ENCODE data around the gene HOXD13. TPM values are rescaled to one million over a fixed set of nuclear protein-coding genes. Genes with fewer than 3 reads are reported as not detected.

The HOXD13 gene
- total and polyA plus RNA-seq, 2 donors (not counting 1 experiment from before 2014, with no cell fraction given): not detected

GRCh38 chr2:176089843-176090395 lies 2.6 kb upstream of the HOXD13 start:
- H3K4me1 ChIP-seq (ENCODE audit: control insufficient read depth in 2 of 2, insufficient read depth in 2 of 2, low read length in 2 of 2): peaks cover 15 to 21% of the 10 kb centered on the region in 2 donors
- intact Hi-C loops (cut with micrococcal nuclease): loop anchor here (10.0 kb wide), 1 partner anchor 1755 kb away; the partner anchor contains the start of gene SP9
- TF ChIP-seq CTCF (IDR thresholded peaks at IDR 0.05): no peak
- no peak for TF ChIP-seq EZH2 (IDR thresholded peaks at IDR 0.05; ENCODE audit: borderline replicate concordance, insufficient read depth, low read depth, low read length, poor library complexity, severe bottlenecking)
- Mint-ChIP-seq H3K9me3 (ENCODE audit: insufficient read depth) (peaks cover 3% of the 10 kb centered on the region), H3K27me3 (peaks cover 79% of the 10 kb centered on the region), H3K4me3 (no peak overlapping the region), H3K27ac (no peak overlapping the region), H3K4me1 (peaks cover 18% of the 10 kb centered on the region)
- H3K4me2 ChIP-seq (replicated peaks; ENCODE audit: low read depth, low read length, poor library complexity, severe bottlenecking): no peak overlapping the region
- no peaks in the 10 kb centered on the region for H4K20me1 ChIP-seq (ENCODE audit: control insufficient read depth, insufficient read depth, low read length, poor library complexity, severe bottlenecking)
- DNase-seq: no peak
- H3K27ac ChIP-seq (ENCODE audit: low read length in 2 of 2): no peak overlapping the region
- peaks cover 0 to 92% (median 85%) of the 10 kb centered on the region in 4 experiments for H3K27me3 ChIP-seq (replicated peaks in 1 of 4; ENCODE audit: control extremely low read depth in 1 of 4, control insufficient read depth in 3 of 4, insufficient read depth in 4 of 4, low read length in 3 of 4)
- ChIA-PET CTCF (no interaction called here), POLR2A (no interaction called here)
- peaks cover 1 to 56% (median 13%) of the 10 kb centered on the region in 3 donors for H3K9me3 ChIP-seq (ENCODE audit: control extremely low read depth in 1 of 3, control insufficient read depth in 2 of 3, insufficient read depth in 1 of 3, low read length in 2 of 3)
- H3K9ac ChIP-seq (ENCODE audit: low read length): no peak overlapping the region
- H3K4me3 ChIP-seq (ENCODE audit: control extremely low read depth in 1 of 5, extremely low read depth in 1 of 5, insufficient read depth in 1 of 5, low read depth in 2 of 5, low read length in 4 of 5): no peak overlapping the region
- no peak overlapping the region for H2AFZ ChIP-seq (ENCODE audit: insufficient read depth, low read depth, low read length, poor library complexity, severe bottlenecking)
- ATAC-seq (ENCODE audit: low read depth): no peak
- no peaks in the 10 kb centered on the region for H3K36me3 ChIP-seq (replicated peaks in 1 of 2; ENCODE audit: control extremely low read depth in 1 of 2, control insufficient read depth in 1 of 2, extremely low read depth in 1 of 2, insufficient read depth in 2 of 2, low read length in 1 of 2)
- no peaks in the 10 kb centered on the region for H3K79me2 ChIP-seq (ENCODE audit: control insufficient read depth, insufficient read depth, low read length)

- no peak overlapping the region for H3K4me3 Mint-ChIP-seq
- H3K36me3 ChIP-seq (replicated peaks in 1 of 2; ENCODE audit: control extremely low read depth in 1 of 2, control insufficient read depth in 1 of 2, extremely low read depth in 1 of 2, insufficient read depth in 2 of 2, low read length in 1 of 2): no peaks in the 10 kb centered on the region
- ChIA-PET POLR2A (no interaction called here), CTCF (no interaction called here)
- ATAC-seq (ENCODE audit: low read depth) (no peak), DNase-seq (no peak)
- H3K9me3 ChIP-seq (ENCODE audit: control extremely low read depth in 1 of 3, control insufficient read depth in 2 of 3, insufficient read depth in 1 of 3, low read length in 2 of 3): peaks cover 1 to 46% (median 9%) of the 10 kb centered on the region in 3 donors
- H3K27ac Mint-ChIP-seq: peak overlapping the region; percentile 13
- H3K9ac ChIP-seq (ENCODE audit: low read length): no peak overlapping the region
- intact Hi-C loops (cut with micrococcal nuclease): loop anchor here (10.0 kb wide), 1 partner anchor 1756 kb away; the partner anchor contains the start of gene SP9
- WGBS (ENCODE audit: insufficient coverage): 22% methylated on average over 4 of the region's 5 CpGs
- no peaks in the 10 kb centered on the region for H3K79me2 ChIP-seq (ENCODE audit: control insufficient read depth, insufficient read depth, low read length)
- H3K4me1 Mint-ChIP-seq: peaks cover 18% of the 10 kb centered on the region
- H3K9me3 Mint-ChIP-seq (ENCODE audit: insufficient read depth): peaks cover 3% of the 10 kb centered on the region
- peaks cover 80% of the 10 kb centered on the region for H3K27me3 Mint-ChIP-seq
- no peak overlapping the region for H3K4me3 ChIP-seq (ENCODE audit: control extremely low read depth in 1 of 5, extremely low read depth in 1 of 5, insufficient read depth in 1 of 5, low read depth in 2 of 5, low read length in 4 of 5)
- H3K27ac ChIP-seq (ENCODE audit: low read length in 2 of 2): no peak overlapping the region
- peaks cover 15 to 18% of the 10 kb centered on the region in 2 donors for H3K4me1 ChIP-seq (ENCODE audit: control insufficient read depth in 2 of 2, insufficient read depth in 2 of 2, low read length in 2 of 2)
- no peaks in the 10 kb centered on the region for H4K20me1 ChIP-seq (ENCODE audit: control insufficient read depth, insufficient read depth, low read length, poor library complexity, severe bottlenecking)
- H3K27me3 ChIP-seq (replicated peaks in 1 of 4; ENCODE audit: control extremely low read depth in 1 of 4, control insufficient read depth in 3 of 4, insufficient read depth in 4 of 4, low read length in 3 of 4): peaks cover 0 to 89% (median 86%) of the 10 kb centered on the region in 4 experiments
- no peak overlapping the region for H2AFZ ChIP-seq (ENCODE audit: insufficient read depth, low read depth, low read length, poor library complexity, severe bottlenecking)
- H3K4me2 ChIP-seq (replicated peaks; ENCODE audit: low read depth, low read length, poor library complexity, severe bottlenecking): no peak overlapping the region
- TF ChIP-seq CTCF (IDR thresholded peaks at IDR 0.05): no peak
These were observed 1.7 kb upstream of the HOXD13 start for GRCh38 chr2:176090862-176091261.

All from B cell (primary cell).